OCI-LY1 (cell line): ENCODE data around the gene TGFB1.

ENCODE experiments used
- H2AFZ ChIP-seq: fragments of 200-600 bp; sonication (generic), shearing (Covaris generic); 2 replicates; pipeline ENCODE4 v1.6.0; 2014; ENCODE audit warnings: antibody characterized with exemption, mild to moderate bottlenecking, low read length
- H3F3A ChIP-seq: fragments of 200-600 bp; sonication (generic), shearing (Covaris generic); 2 replicates; pipeline ENCODE4 v1.6.0; 2014; ENCODE audit warnings: mild to moderate bottlenecking, antibody characterized with exemption, low read length, moderate library complexity; ENCODE audit not compliant: insufficient read depth
- H3K27ac ChIP-seq: fragments of 200-600 bp; sonication (generic); 2 replicates; pipeline ENCODE4 v1.5.1; 2014; ENCODE audit warnings: low read length, mixed run types, mild to moderate bottlenecking, low read depth; ENCODE audit not compliant: poor library complexity, severe bottlenecking
- H3K27me3 ChIP-seq: fragments of 200-600 bp; sonication (generic); 2 replicates; pipeline ENCODE4 v1.6.0; 2014; ENCODE audit warnings: antibody characterized with exemption, mild to moderate bottlenecking, low read length, moderate library complexity; ENCODE audit not compliant: insufficient read depth
- H3K36me3 ChIP-seq: fragments of 200-600 bp; sonication (generic); 2 replicates; pipeline ENCODE4 v1.6.1; 2014; ENCODE audit warnings: mild to moderate bottlenecking, antibody characterized with exemption, low read length, moderate library complexity, mixed read lengths; ENCODE audit not compliant: insufficient read depth
- H3K4me1 ChIP-seq: fragments of 200-600 bp; sonication (generic); 2 replicates; pipeline ENCODE4 v1.5.1; 2014; ENCODE audit warnings: mild to moderate bottlenecking, low read length, moderate library complexity; ENCODE audit not compliant: insufficient read depth, severe bottlenecking
- H3K4me2 ChIP-seq: fragments of 200-600 bp; sonication (generic), shearing (Covaris generic); 2 replicates; pipeline ENCODE4 v1.6.1; 2014; ENCODE audit warnings: low read length
- H3K4me3 ChIP-seq: fragments of 200-600 bp; sonication (generic); 2 replicates; pipeline ENCODE4 v1.5.1; 2014; ENCODE audit warnings: low read length, low read depth, mild to moderate bottlenecking, mixed read lengths; ENCODE audit not compliant: poor library complexity, severe bottlenecking
- H3K79me2 ChIP-seq: fragments of 200-600 bp; shearing (Covaris generic); 2 replicates; pipeline ENCODE4 v1.6.1; 2016; ENCODE audit warnings: mixed run types, low read length, mixed read lengths; ENCODE audit not compliant: insufficient read depth
- H3K9ac ChIP-seq: fragments of 200-600 bp; sonication (generic), shearing (Covaris generic); 2 replicates; pipeline ENCODE4 v1.6.1; 2014; ENCODE audit warnings: mild to moderate bottlenecking, low read length, mixed read lengths
- H3K9me2 ChIP-seq: fragments of 200-600 bp; sonication (generic), shearing (Covaris generic); 2 replicates; pipeline ENCODE4 v1.6.1; 2014; ENCODE audit warnings: low read depth, mild to moderate bottlenecking, low read length, mixed read lengths
- H3K9me3 ChIP-seq: fragments of 200-600 bp; shearing (Covaris generic); 2 replicates; pipeline ENCODE4 v1.6.1; 2014; ENCODE audit warnings: low read length, mixed read lengths
- H4K20me1 ChIP-seq: fragments of 200-600 bp; sonication (generic), shearing (Covaris generic); 2 replicates; pipeline ENCODE4 v1.6.0; 2016; ENCODE audit warnings: mild to moderate bottlenecking, low read length; ENCODE audit not compliant: insufficient read depth
- EZH2 ChIP-seq: fragments of 200-600 bp; sonication (generic), shearing (Covaris generic); IDR thresholded peaks from 2 replicates; pipeline ENCODE4 v1.8.0; 2017; ENCODE audit warnings: borderline replicate concordance, mixed run types, mild to moderate bottlenecking, antibody characterized with exemption, low read length, moderate library complexity, mixed read lengths
- TF ChIP-seq, protein P1 (sequence below): fragments of 200-600 bp; sonication (generic), shearing (Covaris generic); IDR thresholded peaks from 2 replicates; pipeline ENCODE4 v1.5.1; 2017; ENCODE audit warnings: mild to moderate bottlenecking, antibody characterized with exemption, low read length, moderate library complexity, mixed read lengths

The TGFB1 gene

DNA sequence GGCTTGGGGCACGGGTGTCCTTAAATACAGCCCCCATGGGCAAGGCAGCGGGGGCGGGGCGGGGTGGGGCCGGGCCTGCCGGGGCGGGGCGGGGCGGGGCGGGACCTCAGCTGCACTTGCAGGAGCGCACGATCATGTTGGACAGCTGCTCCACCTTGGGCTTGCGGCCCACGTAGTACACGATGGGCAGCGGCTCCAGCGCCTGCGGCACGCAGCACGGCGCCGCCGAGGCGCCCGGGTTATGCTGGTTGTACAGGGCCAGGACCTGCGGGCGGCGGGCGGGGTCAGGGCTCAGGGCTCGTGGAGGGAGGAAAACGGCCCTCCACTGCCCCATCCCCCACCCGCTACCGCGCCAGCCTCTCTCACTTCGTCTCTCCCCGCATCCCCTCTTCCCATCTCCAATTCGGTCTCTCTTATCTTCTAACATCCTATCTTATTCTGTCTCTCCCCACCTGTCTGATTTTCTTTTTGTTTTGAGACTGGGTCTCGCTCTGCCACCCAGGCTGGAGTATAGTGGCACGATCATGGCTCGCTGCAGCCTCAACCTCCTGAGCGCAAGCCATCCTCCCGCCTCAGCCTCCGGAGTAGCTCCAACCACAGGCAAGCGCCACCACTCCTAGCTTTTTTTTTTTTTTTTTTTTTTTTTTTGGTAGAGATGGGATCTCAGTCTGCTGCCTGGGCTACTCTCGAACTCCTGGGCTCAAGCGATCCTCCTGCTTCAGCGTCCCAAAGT, 22.6 kb downstream of the TGFB1 start:
- H3K4me1 ChIP-seq, result peaks cover 30% of the 10 kb centered on the region
- no peaks in the 10 kb centered on the region for H3F3A ChIP-seq
- H3K9me2 ChIP-seq, result no peaks in the 10 kb centered on the region
- no peak overlapping the region for H2AFZ ChIP-seq
- H3K36me3 ChIP-seq, result peaks cover 42% of the 10 kb centered on the region
- no peaks in the 10 kb centered on the region for H4K20me1 ChIP-seq
- no peaks in the 10 kb centered on the region for H3K9me3 ChIP-seq
- H3K4me2 ChIP-seq, result no peak overlapping the region
- no peak overlapping the region for H3K27ac ChIP-seq
- TF ChIP-seq EZH2, result no peak
- TF ChIP-seq, protein P1, sequence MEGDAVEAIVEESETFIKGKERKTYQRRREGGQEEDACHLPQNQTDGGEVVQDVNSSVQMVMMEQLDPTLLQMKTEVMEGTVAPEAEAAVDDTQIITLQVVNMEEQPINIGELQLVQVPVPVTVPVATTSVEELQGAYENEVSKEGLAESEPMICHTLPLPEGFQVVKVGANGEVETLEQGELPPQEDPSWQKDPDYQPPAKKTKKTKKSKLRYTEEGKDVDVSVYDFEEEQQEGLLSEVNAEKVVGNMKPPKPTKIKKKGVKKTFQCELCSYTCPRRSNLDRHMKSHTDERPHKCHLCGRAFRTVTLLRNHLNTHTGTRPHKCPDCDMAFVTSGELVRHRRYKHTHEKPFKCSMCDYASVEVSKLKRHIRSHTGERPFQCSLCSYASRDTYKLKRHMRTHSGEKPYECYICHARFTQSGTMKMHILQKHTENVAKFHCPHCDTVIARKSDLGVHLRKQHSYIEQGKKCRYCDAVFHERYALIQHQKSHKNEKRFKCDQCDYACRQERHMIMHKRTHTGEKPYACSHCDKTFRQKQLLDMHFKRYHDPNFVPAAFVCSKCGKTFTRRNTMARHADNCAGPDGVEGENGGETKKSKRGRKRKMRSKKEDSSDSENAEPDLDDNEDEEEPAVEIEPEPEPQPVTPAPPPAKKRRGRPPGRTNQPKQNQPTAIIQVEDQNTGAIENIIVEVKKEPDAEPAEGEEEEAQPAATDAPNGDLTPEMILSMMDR, result no peak
- H3K4me3 ChIP-seq, result no peak overlapping the region
- H3K27me3 ChIP-seq, result no peaks in the 10 kb centered on the region
- no peaks in the 10 kb centered on the region for H3K79me2 ChIP-seq
- H3K9ac ChIP-seq, result no peak overlapping the region

DNA sequence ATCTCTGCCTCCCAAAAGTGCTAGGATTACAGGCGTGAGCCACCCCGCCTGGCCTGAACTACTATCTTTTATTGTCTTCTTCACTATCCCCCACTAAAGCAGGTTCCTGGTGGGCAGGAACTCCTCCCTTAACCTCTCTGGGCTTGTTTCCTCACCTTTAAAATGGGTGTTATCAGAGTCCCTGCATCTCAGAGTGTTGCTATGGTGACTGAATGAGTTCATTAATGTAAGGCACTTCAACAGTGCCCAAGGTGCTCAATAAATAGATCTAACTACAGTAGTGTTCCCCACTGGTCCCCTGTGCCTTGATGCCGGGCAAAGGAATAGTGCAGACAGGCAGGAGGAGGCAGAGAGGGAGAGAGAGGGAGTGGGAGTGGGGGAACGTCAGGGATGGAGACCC, 23.2 kb downstream of the TGFB1 start:
- Histone ChIP-seq H2AFZ (no peak overlapping the region), H3K9me2 (no peaks in the 10 kb centered on the region), H3K79me2 (no peaks in the 10 kb centered on the region), H3K4me2 (no peak overlapping the region), H4K20me1 (no peaks in the 10 kb centered on the region), H3K36me3 (peaks cover 40% of the 10 kb centered on the region), H3K27ac (no peak overlapping the region), H3K27me3 (no peaks in the 10 kb centered on the region), H3F3A (no peaks in the 10 kb centered on the region), H3K9me3 (no peaks in the 10 kb centered on the region), H3K9ac (no peak overlapping the region), H3K4me3 (no peak overlapping the region), H3K4me1 (peaks cover 36% of the 10 kb centered on the region)
- TF ChIP-seq, protein P1, result no peak
- no peak for TF ChIP-seq EZH2

GRCh38 chr19:41328842-41329225, 24.9 kb downstream of the TGFB1 start:
- TF ChIP-seq, protein P1, result no peak
- TF ChIP-seq EZH2, result no peak
- H3K27me3 ChIP-seq, result no peaks in the 10 kb centered on the region
- peak overlapping the region; percentile 71; the same call in 1 of the 2 replicates for H3K9ac ChIP-seq
- H3K4me1 ChIP-seq, result peaks cover 37% of the 10 kb centered on the region
- H3K79me2 ChIP-seq, result no peaks in the 10 kb centered on the region
- peak overlapping the region; percentile 75; the same call in 1 of the 2 replicates for H3K4me2 ChIP-seq
- H3K9me3 ChIP-seq, result no peaks in the 10 kb centered on the region
- H2AFZ ChIP-seq, result no peak overlapping the region
- peak overlapping the region; percentile 56 for H3K4me3 ChIP-seq
- H4K20me1 ChIP-seq, result no peaks in the 10 kb centered on the region
- H3K9me2 ChIP-seq, result no peaks in the 10 kb centered on the region
- 0 out of 2 replicates have a peak, but pooled peaks cover 4% of the 10 kb centered on the region for H3F3A ChIP-seq
- H3K27ac ChIP-seq, result peak overlapping the region; percentile 85
- peaks cover 35% of the 10 kb centered on the region for H3K36me3 ChIP-seq
